ENCODE results near the gene ANK3.

Gene ANK3

DNA sequence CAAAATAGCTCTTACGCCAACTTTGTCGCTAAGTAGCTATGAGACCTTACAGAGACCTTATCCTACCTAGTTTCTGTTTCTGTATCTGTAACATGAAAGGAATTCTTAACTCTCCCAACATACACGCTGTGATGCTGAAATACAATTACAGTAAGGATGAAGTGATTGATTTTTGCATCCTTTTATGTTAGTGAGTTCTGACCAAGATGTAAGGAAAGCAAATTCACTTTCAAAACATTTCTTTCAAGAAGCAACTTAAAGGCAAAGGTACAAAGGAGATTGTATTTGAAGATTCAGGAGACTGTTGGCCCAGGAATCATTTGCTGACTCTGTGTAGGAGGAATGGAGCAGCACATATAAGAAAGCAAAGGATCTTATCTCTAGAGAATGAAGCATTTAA is 7.1 kb upstream of the ANK3 start:
- 90 to 100% methylated on average over 2 of the region's 3 CpGs for WGBS, 2 experiments
- H3K27ac ChIP-seq (ENCODE audit: insufficient read depth, low read depth, low read length, poor library complexity, severe bottlenecking), result no peak overlapping the region
- H3K9me3 ChIP-seq (ENCODE audit: control insufficient read depth, low read length), result no peaks in the 10 kb centered on the region
- no peaks in the 10 kb centered on the region for H3K4me1 ChIP-seq (ENCODE audit: control insufficient read depth, insufficient read depth, low read length)
- H3K4me3 ChIP-seq (ENCODE audit: insufficient read depth, low read depth, low read length), result no peak overlapping the region
- no peaks in the 10 kb centered on the region for H3K36me3 ChIP-seq (ENCODE audit: control insufficient read depth, insufficient read depth, low read length)
- no peaks in the 10 kb centered on the region for H3K27me3 ChIP-seq (ENCODE audit: control insufficient read depth, insufficient read depth, low read length, poor library complexity, severe bottlenecking)

DNA sequence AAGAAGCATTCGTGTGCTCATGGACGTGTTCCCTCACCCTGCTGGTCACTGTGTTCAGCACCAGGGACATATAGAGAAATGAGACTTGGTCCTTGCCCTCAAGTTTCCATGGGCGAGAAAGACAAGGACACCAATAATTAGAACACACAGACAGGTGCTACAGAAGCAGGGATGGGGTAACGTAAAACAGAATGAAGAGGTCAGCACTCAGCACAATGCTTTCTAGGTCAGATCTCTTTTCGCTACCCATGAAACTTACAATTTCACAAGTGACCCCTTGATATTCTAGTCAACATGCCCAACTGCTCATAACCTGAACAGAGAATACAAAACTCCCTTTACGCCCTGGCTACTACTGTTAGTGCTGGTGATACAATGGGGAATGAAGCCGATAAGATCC is 6.0 kb upstream of the ANK3 start:
- Histone ChIP-seq H3K27ac (ENCODE audit: insufficient read depth, low read depth, low read length, poor library complexity, severe bottlenecking) (no peak overlapping the region), H3K36me3 (ENCODE audit: control insufficient read depth, insufficient read depth, low read length) (no peaks in the 10 kb centered on the region), H3K4me3 (ENCODE audit: insufficient read depth, low read depth, low read length) (no peak overlapping the region), H3K9me3 (ENCODE audit: control insufficient read depth, low read length) (no peaks in the 10 kb centered on the region), H3K4me1 (ENCODE audit: control insufficient read depth, insufficient read depth, low read length) (no peaks in the 10 kb centered on the region), H3K27me3 (ENCODE audit: control insufficient read depth, insufficient read depth, low read length, poor library complexity, severe bottlenecking) (no peaks in the 10 kb centered on the region)
- WGBS, 2 experiments, result 94 to 95% methylated on average over 7 of the region's 7 CpGs

DNA sequence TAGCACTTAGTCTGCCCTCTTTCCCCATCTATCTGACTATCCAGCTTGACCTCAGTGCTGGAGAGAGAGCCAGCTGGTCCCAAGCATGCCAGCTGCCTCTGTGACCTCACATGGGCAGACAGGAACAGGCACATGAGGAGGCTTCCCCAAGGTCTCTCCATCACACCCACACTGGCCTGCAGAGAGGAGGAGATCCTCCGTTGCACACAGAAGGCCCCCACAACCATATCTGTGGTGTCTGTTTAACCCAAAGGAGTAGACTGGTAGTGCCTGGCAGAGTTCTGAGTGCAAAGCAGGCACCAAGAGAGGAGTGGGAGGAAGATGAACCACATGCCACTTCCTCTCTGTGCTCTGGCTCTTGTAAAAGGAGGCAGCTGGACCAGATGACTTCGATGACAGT is 4.8 kb upstream of the ANK3 start:
- H3K4me3 ChIP-seq (ENCODE audit: insufficient read depth, low read depth, low read length), result no peak overlapping the region
- peaks cover under 1% of the 10 kb centered on the region for H3K4me1 ChIP-seq (ENCODE audit: control insufficient read depth, insufficient read depth, low read length)
- no peaks in the 10 kb centered on the region for H3K36me3 ChIP-seq (ENCODE audit: control insufficient read depth, insufficient read depth, low read length)
- no peaks in the 10 kb centered on the region for H3K27me3 ChIP-seq (ENCODE audit: control insufficient read depth, insufficient read depth, low read length, poor library complexity, severe bottlenecking)
- 81 to 87% methylated on average over 2 of the region's 2 CpGs for WGBS, 2 experiments
- H3K9me3 ChIP-seq (ENCODE audit: control insufficient read depth, low read length), result no peaks in the 10 kb centered on the region
- H3K27ac ChIP-seq (ENCODE audit: insufficient read depth, low read depth, low read length, poor library complexity, severe bottlenecking), result no peak overlapping the region

DNA sequence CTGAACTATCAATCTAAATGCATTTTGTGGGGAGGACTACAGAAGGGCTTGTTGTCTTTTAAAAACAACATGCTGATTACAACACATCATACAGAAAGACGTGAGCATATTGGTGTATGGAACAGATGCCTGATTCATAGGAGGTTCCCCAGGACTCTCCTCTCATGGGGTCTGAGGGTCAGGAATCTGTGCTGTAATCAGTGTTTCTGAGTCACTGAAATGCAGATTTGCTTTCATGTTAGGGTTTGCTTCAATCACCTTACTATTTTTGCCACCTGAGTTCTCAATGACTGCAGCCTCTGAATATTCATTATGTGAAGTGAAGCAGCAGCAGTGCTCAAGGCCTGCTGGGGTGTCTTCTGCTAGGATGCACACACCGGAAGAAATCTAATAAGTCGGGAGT is 550 bp upstream of the ANK3 start:
- Histone ChIP-seq H3K27me3 (ENCODE audit: control insufficient read depth, insufficient read depth, low read length, poor library complexity, severe bottlenecking) (no peaks in the 10 kb centered on the region), H3K9me3 (ENCODE audit: control insufficient read depth, low read length) (no peaks in the 10 kb centered on the region), H3K27ac (ENCODE audit: insufficient read depth, low read depth, low read length, poor library complexity, severe bottlenecking) (no peak overlapping the region), H3K4me1 (ENCODE audit: control insufficient read depth, insufficient read depth, low read length) (peaks cover 11% of the 10 kb centered on the region), H3K4me3 (ENCODE audit: insufficient read depth, low read depth, low read length) (no peak overlapping the region), H3K36me3 (ENCODE audit: control insufficient read depth, insufficient read depth, low read length) (no peaks in the 10 kb centered on the region)
- 85 to 96% methylated on average over 3 of the region's 3 CpGs for WGBS, 2 experiments

DNA sequence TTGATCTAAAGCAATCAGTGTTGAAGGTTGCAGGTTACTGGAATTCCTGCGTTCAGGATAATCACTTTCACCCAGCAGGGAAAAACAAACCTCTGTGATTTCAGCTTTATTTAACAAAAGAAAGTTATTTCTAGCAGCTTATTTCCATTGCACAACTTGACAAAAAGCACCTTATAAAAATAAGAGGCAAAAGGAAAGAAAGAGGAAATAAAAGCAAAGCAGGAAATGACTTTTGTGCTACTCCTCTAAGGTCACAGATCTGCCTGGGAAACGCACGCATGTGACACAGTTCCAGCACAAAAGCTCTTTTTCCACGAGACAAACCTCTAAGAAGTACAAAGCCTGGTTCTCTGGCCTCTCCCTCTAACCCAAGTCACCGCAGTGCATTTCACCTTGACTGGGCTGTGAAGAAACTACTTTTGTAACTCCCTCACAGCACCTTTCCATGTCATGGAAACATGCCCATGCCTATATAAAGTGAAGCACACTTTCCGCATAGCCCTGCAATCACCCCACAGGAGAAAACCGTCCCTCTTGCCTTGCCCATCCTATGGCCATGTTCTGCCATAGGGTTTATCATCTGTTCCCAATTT is 870 bp downstream of the ANK3 start:
- 65 to 70% methylated on average over 7 of the region's 7 CpGs for WGBS, 2 experiments
- no peaks in the 10 kb centered on the region for H3K27me3 ChIP-seq (ENCODE audit: control insufficient read depth, insufficient read depth, low read length, poor library complexity, severe bottlenecking)
- peaks cover 11% of the 10 kb centered on the region for H3K4me1 ChIP-seq (ENCODE audit: control insufficient read depth, insufficient read depth, low read length)
- no peaks in the 10 kb centered on the region for H3K9me3 ChIP-seq (ENCODE audit: control insufficient read depth, low read length)
- H3K36me3 ChIP-seq (ENCODE audit: control insufficient read depth, insufficient read depth, low read length), result no peaks in the 10 kb centered on the region
- no peak overlapping the region for H3K27ac ChIP-seq (ENCODE audit: insufficient read depth, low read depth, low read length, poor library complexity, severe bottlenecking)
- H3K4me3 ChIP-seq (ENCODE audit: insufficient read depth, low read depth, low read length), result no peak overlapping the region

DNA sequence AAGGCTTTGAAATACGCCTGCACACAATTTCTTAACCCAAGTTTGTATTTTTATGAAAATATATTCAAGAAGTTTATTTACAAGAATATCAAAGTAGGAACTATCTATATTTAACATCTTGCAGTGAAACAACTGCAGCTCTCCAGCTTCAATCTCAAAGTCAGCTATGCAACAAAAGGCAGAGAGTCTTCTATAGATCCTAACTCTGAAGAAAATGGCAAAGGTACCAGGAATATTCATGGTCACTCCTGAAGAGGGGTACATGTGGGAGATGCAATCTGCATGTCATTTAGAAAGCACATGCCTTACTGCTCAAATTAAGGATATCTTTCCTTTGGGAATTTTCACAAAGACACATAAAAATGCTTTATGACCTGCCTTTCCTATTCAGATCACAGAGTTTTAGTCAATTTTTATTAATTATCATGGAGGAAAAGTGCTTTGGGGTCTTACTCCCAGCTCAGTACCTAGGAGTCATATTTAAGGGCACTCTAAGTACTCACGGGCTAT is 1.5 kb downstream of the ANK3 start:
- no peaks in the 10 kb centered on the region for H3K36me3 ChIP-seq (ENCODE audit: control insufficient read depth, insufficient read depth, low read length)
- H3K27ac ChIP-seq (ENCODE audit: insufficient read depth, low read depth, low read length, poor library complexity, severe bottlenecking), result no peak overlapping the region
- no peaks in the 10 kb centered on the region for H3K27me3 ChIP-seq (ENCODE audit: control insufficient read depth, insufficient read depth, low read length, poor library complexity, severe bottlenecking)
- H3K4me3 ChIP-seq (ENCODE audit: insufficient read depth, low read depth, low read length), result no peak overlapping the region
- no peaks in the 10 kb centered on the region for H3K9me3 ChIP-seq (ENCODE audit: control insufficient read depth, low read length)
- peaks cover 11% of the 10 kb centered on the region for H3K4me1 ChIP-seq (ENCODE audit: control insufficient read depth, insufficient read depth, low read length)
- WGBS, 2 experiments, result 67 to 83% methylated on average over 1 of the region's 2 CpGs

DNA sequence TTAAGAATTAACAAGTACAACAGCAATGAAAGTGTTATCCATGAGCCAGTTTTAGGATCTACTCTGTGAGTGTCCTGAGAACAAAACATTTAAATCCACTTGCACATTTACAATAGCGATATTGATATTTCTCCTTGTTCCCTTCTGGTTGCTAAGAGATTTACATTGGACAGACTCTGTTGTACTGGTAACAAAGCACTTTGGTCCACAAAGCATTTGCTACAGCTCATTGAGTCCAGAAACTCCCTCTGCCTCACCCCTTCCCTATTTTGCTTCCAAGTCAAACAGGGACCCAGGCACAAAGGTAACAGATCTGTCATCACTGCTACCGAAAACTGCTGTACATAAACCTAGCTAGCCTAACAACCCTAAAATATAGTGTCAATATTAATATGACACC is 2.1 kb downstream of the ANK3 start:
- no peak overlapping the region for H3K4me3 ChIP-seq (ENCODE audit: insufficient read depth, low read depth, low read length)
- H3K9me3 ChIP-seq (ENCODE audit: control insufficient read depth, low read length), result no peaks in the 10 kb centered on the region
- H3K27me3 ChIP-seq (ENCODE audit: control insufficient read depth, insufficient read depth, low read length, poor library complexity, severe bottlenecking), result no peaks in the 10 kb centered on the region
- H3K27ac ChIP-seq (ENCODE audit: insufficient read depth, low read depth, low read length, poor library complexity, severe bottlenecking), result no peak overlapping the region
- H3K36me3 ChIP-seq (ENCODE audit: control insufficient read depth, insufficient read depth, low read length), result no peaks in the 10 kb centered on the region
- WGBS, 2 experiments, result 86 to 94% methylated on average over 1 to 2 of the region's 2 CpGs
- H3K4me1 ChIP-seq (ENCODE audit: control insufficient read depth, insufficient read depth, low read length), result peaks cover 11% of the 10 kb centered on the region

DNA sequence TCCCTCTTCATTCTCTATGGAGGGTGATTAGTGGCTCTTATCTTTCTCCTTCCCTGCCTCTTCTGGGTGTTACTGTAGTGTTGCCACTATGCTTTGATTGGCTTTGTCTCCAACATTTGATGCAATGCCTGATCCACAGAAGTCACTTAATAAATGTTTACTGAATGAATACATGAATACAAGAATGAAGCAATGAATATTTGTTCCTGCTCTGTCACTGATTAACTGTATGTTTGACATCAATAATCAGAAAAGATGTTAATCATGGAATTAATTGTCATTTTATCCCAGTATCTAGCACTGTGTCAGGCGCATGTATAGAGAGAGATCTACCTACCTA is 4.3 kb downstream of the ANK3 start:
- no peaks in the 10 kb centered on the region for H3K9me3 ChIP-seq (ENCODE audit: control insufficient read depth, low read length)
- 83 to 92% methylated on average over 1 of the region's 1 CpG for WGBS, 2 experiments
- no peaks in the 10 kb centered on the region for H3K27me3 ChIP-seq (ENCODE audit: control insufficient read depth, insufficient read depth, low read length, poor library complexity, severe bottlenecking)
- H3K36me3 ChIP-seq (ENCODE audit: control insufficient read depth, insufficient read depth, low read length), result no peaks in the 10 kb centered on the region
- no peak overlapping the region for H3K27ac ChIP-seq (ENCODE audit: insufficient read depth, low read depth, low read length, poor library complexity, severe bottlenecking)
- peaks cover 11% of the 10 kb centered on the region for H3K4me1 ChIP-seq (ENCODE audit: control insufficient read depth, insufficient read depth, low read length)
- no peak overlapping the region for H3K4me3 ChIP-seq (ENCODE audit: insufficient read depth, low read depth, low read length)

DNA sequence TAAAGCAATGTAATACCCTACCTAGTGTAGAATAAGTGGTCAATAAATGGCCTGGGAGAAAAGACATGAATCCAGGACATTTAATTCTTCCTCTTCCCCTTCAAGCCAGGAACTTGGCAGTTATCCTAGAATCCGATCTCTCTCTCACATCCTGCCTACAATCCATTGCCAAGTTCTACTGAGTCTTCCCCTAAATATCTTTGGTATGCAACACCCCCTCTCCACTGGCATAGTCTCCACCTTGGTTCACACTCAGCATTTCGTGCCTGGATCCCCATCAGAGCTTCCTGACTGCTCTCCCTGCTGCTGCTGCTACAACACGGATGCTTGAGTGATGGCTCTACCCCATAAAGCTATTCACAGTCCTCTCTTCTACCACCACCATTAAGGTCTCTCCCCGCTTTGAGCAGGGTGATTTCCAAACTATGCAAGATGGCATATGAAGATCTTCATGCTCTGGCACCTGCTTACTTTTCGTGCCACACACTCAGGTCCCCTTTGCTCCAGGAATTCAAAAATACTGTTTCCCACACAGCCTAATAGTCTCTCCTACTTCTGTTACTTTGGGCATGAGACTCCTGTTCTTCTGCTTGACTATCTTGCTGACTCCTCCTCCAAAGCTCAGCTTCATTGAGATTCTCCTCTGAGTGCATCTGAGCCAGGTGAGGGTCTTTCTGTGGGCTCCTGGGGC is 4.8 kb downstream of the ANK3 start:
- Histone ChIP-seq H3K36me3 (ENCODE audit: control insufficient read depth, insufficient read depth, low read length) (no peaks in the 10 kb centered on the region), H3K4me1 (ENCODE audit: control insufficient read depth, insufficient read depth, low read length) (peaks cover 11% of the 10 kb centered on the region), H3K27me3 (ENCODE audit: control insufficient read depth, insufficient read depth, low read length, poor library complexity, severe bottlenecking) (no peaks in the 10 kb centered on the region), H3K4me3 (ENCODE audit: insufficient read depth, low read depth, low read length) (no peak overlapping the region), H3K27ac (ENCODE audit: insufficient read depth, low read depth, low read length, poor library complexity, severe bottlenecking) (no peak overlapping the region), H3K9me3 (ENCODE audit: control insufficient read depth, low read length) (no peaks in the 10 kb centered on the region)
- WGBS, 2 experiments, result 86 to 87% methylated on average over 5 of the region's 5 CpGs

DNA sequence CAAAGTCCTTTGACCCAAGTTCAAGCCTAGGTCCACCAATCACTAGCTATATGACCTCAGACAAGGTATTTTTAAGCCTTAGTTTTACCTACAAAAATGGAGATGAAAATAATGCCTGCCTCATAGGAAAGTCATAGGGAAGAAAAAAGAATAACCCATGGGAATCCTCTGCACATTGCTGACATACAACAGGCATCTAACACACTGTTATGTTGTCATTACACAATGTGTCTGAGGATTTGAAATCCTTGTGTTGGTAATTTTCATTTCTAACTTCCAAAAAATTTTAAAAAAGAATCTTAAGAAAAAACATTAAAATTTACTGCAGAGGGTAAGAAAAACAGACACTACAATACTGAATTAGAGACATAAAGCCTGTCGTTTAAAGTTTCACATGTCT is 5.7 kb downstream of the ANK3 start:
- Histone ChIP-seq H3K36me3 (ENCODE audit: control insufficient read depth, insufficient read depth, low read length) (no peaks in the 10 kb centered on the region), H3K27ac (ENCODE audit: insufficient read depth, low read depth, low read length, poor library complexity, severe bottlenecking) (no peak overlapping the region), H3K27me3 (ENCODE audit: control insufficient read depth, insufficient read depth, low read length, poor library complexity, severe bottlenecking) (no peaks in the 10 kb centered on the region), H3K4me3 (ENCODE audit: insufficient read depth, low read depth, low read length) (no peak overlapping the region), H3K4me1 (ENCODE audit: control insufficient read depth, insufficient read depth, low read length) (peaks cover 7% of the 10 kb centered on the region), H3K9me3 (ENCODE audit: control insufficient read depth, low read length) (no peaks in the 10 kb centered on the region)
- WGBS, 2 experiments, result 83 to 93% methylated on average over 1 of the region's 1 CpG
